ENCODE results near the gene AMMECR1L. TPM values are rescaled to one million over a fixed set of nuclear protein-coding genes. Genes with fewer than 3 reads are reported as not detected.
A peak's percentile ranks its signal among the peaks of the same experiment; 100 is the strongest.

The AMMECR1L gene
- total and polyA plus RNA-seq, 2 of the 4 experiments (the other 2 are of a cell fraction), result 13.4 to 14.0 TPM

DNA sequence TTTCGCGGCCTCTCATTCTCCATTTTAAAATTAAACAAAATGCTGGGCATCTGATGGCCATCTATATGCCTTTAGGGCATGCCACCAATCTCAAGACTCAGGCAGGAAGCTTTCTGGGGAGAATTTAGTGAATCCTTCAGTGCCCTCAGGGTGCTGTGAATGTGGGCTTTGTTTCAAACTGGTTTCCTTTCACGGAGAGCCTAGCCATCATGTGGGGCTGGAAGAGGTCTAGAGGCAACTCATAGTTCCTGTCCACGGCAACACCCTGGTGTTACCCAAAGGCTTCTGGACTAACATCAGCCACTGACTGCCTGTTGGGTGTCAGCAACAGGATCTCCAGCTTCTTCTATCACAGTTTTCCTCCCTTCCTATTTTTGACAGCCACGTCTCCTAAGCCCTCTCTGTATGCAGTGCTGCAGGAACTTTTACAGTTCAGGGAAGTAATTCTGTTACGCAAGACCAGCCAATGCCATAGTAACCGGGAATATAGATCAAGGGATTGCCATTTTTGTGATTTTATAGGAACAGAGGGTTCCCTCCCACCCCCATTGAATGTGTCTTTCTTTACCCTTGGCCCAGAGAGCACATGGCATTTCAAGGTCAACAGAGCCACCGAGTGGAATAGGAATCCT, 66.8 kb downstream of the AMMECR1L start:
- no peaks in the 10 kb centered on the region for H3K4me1 ChIP-seq (ENCODE audit: control insufficient read depth, insufficient read depth, low read length)
- no peak overlapping the region for H2BK5ac ChIP-seq (ENCODE audit: low read depth, low read length, poor library complexity, severe bottlenecking)
- H3K4me3 ChIP-seq (ENCODE audit: insufficient read depth, low read depth, low read length), result no peak overlapping the region
- DNase-seq, result no peak
- intact Hi-C loops (cut with micrococcal nuclease), result no loop called here
- H3K9me1 ChIP-seq (ENCODE audit: insufficient read depth, low read length), result no peaks in the 10 kb centered on the region
- ATAC-seq (ENCODE audit: low read depth), result no peak
- dilution Hi-C loops (cut with HindIII; ENCODE audit: low sequenced_read_pairs, unreplicated experiment), result no loop called here
- H2BK120ac ChIP-seq (ENCODE audit: low read depth, low read length), result no peak overlapping the region
- no peak overlapping the region for H2AFZ ChIP-seq (replicated peaks; ENCODE audit: low read length, poor library complexity)
- POLR2A ChIA-PET (ENCODE audit: unreplicated experiment), result no interaction called here
- H3K27ac ChIP-seq (ENCODE audit: insufficient read depth, low read length), result no peak overlapping the region
- H3K56ac ChIP-seq (ENCODE audit: extremely low read depth, insufficient read depth, low read length), result no peak overlapping the region
- H2AK5ac ChIP-seq (ENCODE audit: low read depth, low read length), result no peak overlapping the region
- TF ChIP-seq FOS (IDR thresholded peaks at IDR 0.05; ENCODE audit: low read depth, low read length), result no peak
- peak; percentile 65 for TF ChIP-seq CEBPB (IDR thresholded peaks at IDR 0.05; ENCODE audit: low read depth, low read length)
- no peak overlapping the region for H3K23ac ChIP-seq (ENCODE audit: low read depth, low read length)
- H3K27me3 ChIP-seq (ENCODE audit: control insufficient read depth, insufficient read depth, low read length), result peaks cover 12% of the 10 kb centered on the region
- H4K5ac ChIP-seq (ENCODE audit: low read depth, low read length), result no peak overlapping the region
- in situ Hi-C loops (cut with MboI; ENCODE audit: low sequenced_read_pairs), result no loop called here
- no peak overlapping the region for H2AK9ac ChIP-seq (replicated peaks; ENCODE audit: low read depth, low read length, poor library complexity)
- no peaks in the 10 kb centered on the region for H4K20me1 ChIP-seq (ENCODE audit: insufficient read depth, low read length)
- no peak overlapping the region for H4K91ac ChIP-seq (ENCODE audit: insufficient read depth, low read depth, low read length)
- no peak overlapping the region for H3K18ac ChIP-seq (ENCODE audit: low read depth, low read length)
- H3K79me1 ChIP-seq (ENCODE audit: low read depth in 1 of 2, low read length in 2 of 2), result no peaks in the 10 kb centered on the region
- CTCF ChIA-PET, result no interaction called here
- H4K8ac ChIP-seq (ENCODE audit: low read depth in 2 of 2, low read length in 2 of 2), result no peak overlapping the region
- H3K14ac ChIP-seq (replicated peaks; ENCODE audit: low read depth, low read length), result no peak overlapping the region
- no peak overlapping the region for H3K9ac ChIP-seq (ENCODE audit: low read depth, low read length)
- no peak overlapping the region for H3K4me2 ChIP-seq (ENCODE audit: low read depth, low read length)
- no TSS peak for BruUV-seq (replicated peaks)
- no peak overlapping the region for H3K4ac ChIP-seq (ENCODE audit: low read depth, low read length)
- no peak overlapping the region for H2BK20ac ChIP-seq (ENCODE audit: low read depth, low read length)
- H2BK15ac ChIP-seq (ENCODE audit: low read depth, low read length), result no peak overlapping the region
- peaks cover 28% of the 10 kb centered on the region for H3K9me3 ChIP-seq (ENCODE audit: control insufficient read depth, insufficient read depth, low read length)
- WGBS, 2 experiments (ENCODE audit: extremely low coverage in 2 of 2, insufficient read length in 1 of 2), result no CpG with 5 or more reads among the region's 8 CpGs
- H3K36me3 ChIP-seq (ENCODE audit: control insufficient read depth, insufficient read depth, low read length), result no peaks in the 10 kb centered on the region

Data from IMR-90 (cell line).